Endothelial cell of hepatic sinusoid (primary cell): Measurements from ENCODE around the gene ABHD8.
"Not testable (repeated sequence)": the region's sequence is repeated elsewhere in the genome, so short reads cannot be mapped to it uniquely, and the experiment has no call there.

Source experiments
- in situ Hi-C: cut with HindIII; loops from 2 replicates; pipeline ENCODE4 v1.10.0; 2017; ENCODE audit warnings: low sequenced_read_pairs

ABHD8 gene

GRCh38 chr19:17304386-17305215, 1.4 kb upstream of the ABHD8 start:
- in situ Hi-C loops: loop anchor here (10.0 to 25.0 kb wide), 3 partner anchors 60 to 258 kb away; partner anchors contain the start of genes COLGALT1 and NR2F6

GRCh38 chr19:17303940-17304267, 679 bp upstream of the ABHD8 start:
- in situ Hi-C loops: loop anchor here (10.0 to 25.0 kb wide), 3 partner anchors 59 to 258 kb away; partner anchors contain the start of genes COLGALT1 and NR2F6

GRCh38 chr19:17302391-17303166, 646 bp downstream of the ABHD8 start:
- in situ Hi-C loops: loop anchor here (10.0 to 25.0 kb wide), 3 partner anchors 58 to 260 kb away; partner anchors contain the start of genes COLGALT1 and NR2F6

GRCh38 chr19:17300992-17301619, 2.1 kb downstream of the ABHD8 start:
- in situ Hi-C loops: loop anchor here (10.0 to 25.0 kb wide), 3 partner anchors 56 to 261 kb away; partner anchors contain the start of genes COLGALT1 and NR2F6

GRCh38 chr19:17296976-17297375, 6.2 kb downstream of the ABHD8 start:
- in situ Hi-C loops: no loop called here

- in situ Hi-C loops: no loop called here
Measured at GRCh38 chr19:17296273-17296672, 7.0 kb downstream of the ABHD8 start.

GRCh38 chr19:17295551-17295950, 7.7 kb downstream of the ABHD8 start:
- in situ Hi-C loops: not testable (repeated sequence)

- in situ Hi-C loops: no loop called here
Measured at GRCh38 chr19:17294051-17294891, 9.0 kb downstream of the ABHD8 start.

GRCh38 chr19:17293605-17294004, 9.6 kb downstream of the ABHD8 start:
- in situ Hi-C loops: no loop called here

GRCh38 chr19:17292301-17293074, 10.7 kb downstream of the ABHD8 start:
- in situ Hi-C loops: no loop called here

- in situ Hi-C loops: no loop called here
Measured at GRCh38 chr19:17289489-17289888, 13.7 kb downstream of the ABHD8 start.

- in situ Hi-C loops: no loop called here
Measured at GRCh38 chr19:17286752-17287151, 16.5 kb downstream of the ABHD8 start.

GRCh38 chr19:17286263-17286662, 17.0 kb downstream of the ABHD8 start:
- in situ Hi-C loops: no loop called here

- in situ Hi-C loops: no loop called here
Measured at GRCh38 chr19:17285415-17286135, 17.6 kb downstream of the ABHD8 start.

- in situ Hi-C loops: no loop called here
Measured at GRCh38 chr19:17283504-17283996, 19.7 kb downstream of the ABHD8 start.

- in situ Hi-C loops: no loop called here
Measured at GRCh38 chr19:17282488-17283125, 20.6 kb downstream of the ABHD8 start.

GRCh38 chr19:17281391-17282304, 21.6 kb downstream of the ABHD8 start, which contains the start of gene ANKLE1:
TSS of gene ANKLE1 (plus strand) at chr19:17281901. CDS start at chr19:17281921, 20 bp downstream.
- in situ Hi-C loops: no loop called here
